HEK293T (cell line): ENCODE data around the gene RBM4.
A peak's percentile ranks its signal among the peaks of the same experiment; 100 is the strongest.
"Not testable (repeated sequence)": the region's sequence is repeated elsewhere in the genome, so short reads cannot be mapped to it uniquely, and the experiment has no call there.

Experiments
- CTCF ChIA-PET: fragments of 350-600 bp; formaldehyde crosslinking; extraction: SDS; loops from one replicate; lab custom pipeline; 2021; ENCODE audit warnings: antibody characterized with exemption, inconsistent platforms; lab: Yijun Ruan, JAX
- POLR2A ChIA-PET: fragments of 350-600 bp; formaldehyde crosslinking; extraction: SDS; loops from one replicate; lab custom pipeline; 2020; ENCODE audit warnings: antibody characterized with exemption, inconsistent platforms; lab: Yijun Ruan, JAX
- DNase-seq: peaks from one replicate; pipeline ENCODE4 v3.0.0; 2012; ENCODE audit warnings: mixed read lengths; ENCODE audit errors: extremely low spot score
- ARNT ChIP-seq: fragments of 450-650 bp; IDR thresholded peaks from 2 replicates; pipeline ENCODE4 v1.6.1; 2017; ENCODE audit warnings: mild to moderate bottlenecking
- BHLHE40 ChIP-seq: fragments of 450-650 bp; IDR thresholded peaks from 2 replicates; pipeline ENCODE4 v1.6.1; 2016; ENCODE audit warnings: mild to moderate bottlenecking, moderate library complexity, borderline replicate concordance
- CTBP1 ChIP-seq: fragments of 450-650 bp; IDR thresholded peaks from 2 replicates; pipeline ENCODE4 v1.6.1; 2016; ENCODE audit warnings: borderline replicate concordance
- ELF4 ChIP-seq: fragments of 450-650 bp; IDR thresholded peaks from 2 replicates; pipeline ENCODE4 v1.6.1; 2017; ENCODE audit warnings: antibody characterized with exemption
- FOXA1 ChIP-seq: fragments of 450-650 bp; IDR thresholded peaks from 2 replicates; pipeline ENCODE4 v1.6.1; 2016; ENCODE audit warnings: mild to moderate bottlenecking
- FOXK2 ChIP-seq: fragments of 450-650 bp; IDR thresholded peaks from 2 replicates; pipeline ENCODE4 v1.6.1; 2016; ENCODE audit warnings: mild to moderate bottlenecking
- FOXM1 ChIP-seq: fragments of 450-650 bp; IDR thresholded peaks from 2 replicates; pipeline ENCODE4 v1.6.1; 2017; ENCODE audit warnings: mild to moderate bottlenecking, borderline replicate concordance
- HDGF ChIP-seq: fragments of 450-650 bp; IDR thresholded peaks from 2 replicates; pipeline ENCODE4 v1.6.1; 2017; ENCODE audit warnings: antibody characterized with exemption, borderline replicate concordance
- L3MBTL2 ChIP-seq: fragments of 450-650 bp; conservative IDR thresholded peaks from 2 replicates; pipeline ENCODE4 v1.6.1; 2016; ENCODE audit warnings: mild to moderate bottlenecking
- LEF1 ChIP-seq: fragments of 450-650 bp; IDR thresholded peaks from 2 replicates; pipeline ENCODE4 v1.6.1; 2017; ENCODE audit warnings: mild to moderate bottlenecking, borderline replicate concordance
- NFRKB ChIP-seq: fragments of 450-650 bp; IDR thresholded peaks from 2 replicates; pipeline ENCODE4 v1.6.1; 2016; ENCODE audit warnings: mild to moderate bottlenecking, moderate library complexity
- SP1 ChIP-seq: fragments of 450-650 bp; IDR thresholded peaks from 2 replicates; pipeline ENCODE4 v1.6.1; 2017
- SUZ12 ChIP-seq: fragments of 450-650 bp; IDR thresholded peaks from 2 replicates; pipeline ENCODE4 v1.6.1; 2016; ENCODE audit warnings: mild to moderate bottlenecking
- TARDBP ChIP-seq: fragments of 450-650 bp; IDR thresholded peaks from 2 replicates; pipeline ENCODE4 v1.6.1; 2016
- ZNF384 ChIP-seq: fragments of 450-650 bp; IDR thresholded peaks from 2 replicates; pipeline ENCODE4 v1.6.1; 2016
- TF ChIP-seq, protein P1 (sequence below): fragments of 450-650 bp; IDR thresholded peaks from 2 replicates; pipeline ENCODE4 v1.6.1; 2016

RBM4 gene

DNA sequence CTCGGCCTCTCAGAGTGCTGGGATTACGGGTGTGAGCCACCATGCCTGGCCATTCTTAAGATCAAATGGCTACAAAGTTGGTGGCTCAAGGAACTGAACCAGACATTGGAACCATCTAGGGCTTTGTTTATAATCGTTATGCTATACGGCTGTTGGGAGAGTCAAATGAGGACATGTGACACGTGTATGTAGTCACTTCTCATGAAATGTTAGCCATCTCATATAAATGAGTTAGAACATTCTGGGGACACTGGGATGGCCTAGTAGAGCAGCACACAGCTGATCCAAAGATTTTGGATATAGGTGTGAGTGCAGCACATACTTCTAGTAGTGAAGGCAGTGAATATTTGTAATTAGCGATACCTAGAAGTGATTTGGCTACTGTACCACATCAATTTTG is 6.6 kb upstream of the RBM4 start:
- no peak for DNase-seq
- TF ChIP-seq L3MBTL2 (no peak), HDGF (no peak), BHLHE40 (no peak), FOXM1 (no peak), CTBP1 (no peak), ZNF384 (no peak), ARNT (no peak), LEF1 (no peak)
- TF ChIP-seq, protein P1, sequence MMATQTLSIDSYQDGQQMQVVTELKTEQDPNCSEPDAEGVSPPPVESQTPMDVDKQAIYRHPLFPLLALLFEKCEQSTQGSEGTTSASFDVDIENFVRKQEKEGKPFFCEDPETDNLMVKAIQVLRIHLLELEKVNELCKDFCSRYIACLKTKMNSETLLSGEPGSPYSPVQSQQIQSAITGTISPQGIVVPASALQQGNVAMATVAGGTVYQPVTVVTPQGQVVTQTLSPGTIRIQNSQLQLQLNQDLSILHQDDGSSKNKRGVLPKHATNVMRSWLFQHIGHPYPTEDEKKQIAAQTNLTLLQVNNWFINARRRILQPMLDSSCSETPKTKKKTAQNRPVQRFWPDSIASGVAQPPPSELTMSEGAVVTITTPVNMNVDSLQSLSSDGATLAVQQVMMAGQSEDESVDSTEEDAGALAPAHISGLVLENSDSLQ, result no peak
- ChIA-PET CTCF (no interaction called here), POLR2A (interaction anchor here (6.1 kb wide), 1 partner anchor 15 kb away, joined by 39 read pairs; the partner anchor contains the start of gene RBM14)

DNA sequence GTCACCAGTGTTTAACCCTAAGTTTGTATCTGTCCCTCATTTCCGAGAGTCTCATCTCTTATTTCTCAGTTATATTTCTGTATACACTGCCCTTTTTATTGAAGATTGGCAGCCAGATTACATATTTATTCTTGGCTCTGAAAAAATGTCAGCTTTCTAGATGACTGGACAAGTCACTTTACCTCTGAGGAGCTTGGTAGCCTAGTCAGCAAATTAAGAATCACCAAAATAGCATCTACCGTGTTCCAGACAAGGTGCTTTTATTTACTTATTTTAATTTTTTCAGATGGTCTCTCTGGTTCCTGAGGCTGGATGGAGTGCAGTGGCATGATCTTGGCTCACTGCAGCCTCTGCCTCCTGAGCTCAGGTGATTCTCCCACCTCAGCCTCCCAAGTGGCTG is 5.6 kb upstream of the RBM4 start:
- no peak for DNase-seq
- POLR2A ChIA-PET, result interaction anchor here (1.1 kb wide), 1 partner anchor 41 kb away, joined by 3 read pairs; the partner anchor contains the start of gene CCDC87
- TF ChIP-seq LEF1, result no peak
- no peak for TF ChIP-seq BHLHE40
- TF ChIP-seq FOXM1, result no peak
- no peak for TF ChIP-seq ELF4
- no peak for TF ChIP-seq CTBP1
- TF ChIP-seq HDGF, result no peak
- TF ChIP-seq L3MBTL2, result no peak
- TF ChIP-seq FOXK2, result no peak
- TF ChIP-seq, protein P1, result no peak
- TF ChIP-seq FOXA1, result no peak
- no peak for TF ChIP-seq SUZ12
- no peak for TF ChIP-seq SP1
- no peak for TF ChIP-seq TARDBP
- no peak for TF ChIP-seq ZNF384
- TF ChIP-seq ARNT, result no peak
- no peak for TF ChIP-seq NFRKB
- CTCF ChIA-PET, result no interaction called here

DNA sequence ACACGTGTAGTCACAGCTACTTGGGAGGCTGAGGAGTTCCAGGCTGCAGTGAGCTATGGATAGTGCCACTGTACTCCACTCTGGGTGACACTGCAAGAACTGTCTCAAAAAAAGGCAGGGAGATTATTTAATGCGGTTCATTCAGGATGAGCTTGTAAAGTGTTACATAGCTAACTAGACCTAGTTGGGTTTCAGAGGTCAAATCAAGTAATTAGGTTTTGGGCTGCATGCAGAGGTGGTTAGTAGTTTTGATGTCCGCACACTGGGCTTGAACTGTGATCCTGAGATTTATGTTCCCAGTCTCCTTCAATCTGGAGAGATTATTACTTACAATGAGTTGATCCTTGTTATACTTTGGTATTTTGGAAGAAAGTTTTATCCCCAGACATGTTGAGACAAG is 2.1 kb upstream of the RBM4 start:
- POLR2A ChIA-PET, result interaction anchor here (1.3 to 7.5 kb wide), 4 partner anchors 15 to 43 kb away, joined by 8 to 84 read pairs (median 20); partner anchors contain the start of genes CCDC87, CCS, RBM14 and RBM4B
- CTCF ChIA-PET, result interaction anchor here (0.5 kb wide), 2 partner anchors 39 to 251 kb away, joined by 3 read pairs; no protein-coding TSS in a partner anchor
- no peak for DNase-seq
- TF ChIP-seq FOXM1 (no peak), NFRKB (no peak), TARDBP (no peak), ARNT (no peak), SP1 (no peak), CTBP1 (no peak), BHLHE40 (no peak), SUZ12 (no peak), LEF1 (no peak)

DNA sequence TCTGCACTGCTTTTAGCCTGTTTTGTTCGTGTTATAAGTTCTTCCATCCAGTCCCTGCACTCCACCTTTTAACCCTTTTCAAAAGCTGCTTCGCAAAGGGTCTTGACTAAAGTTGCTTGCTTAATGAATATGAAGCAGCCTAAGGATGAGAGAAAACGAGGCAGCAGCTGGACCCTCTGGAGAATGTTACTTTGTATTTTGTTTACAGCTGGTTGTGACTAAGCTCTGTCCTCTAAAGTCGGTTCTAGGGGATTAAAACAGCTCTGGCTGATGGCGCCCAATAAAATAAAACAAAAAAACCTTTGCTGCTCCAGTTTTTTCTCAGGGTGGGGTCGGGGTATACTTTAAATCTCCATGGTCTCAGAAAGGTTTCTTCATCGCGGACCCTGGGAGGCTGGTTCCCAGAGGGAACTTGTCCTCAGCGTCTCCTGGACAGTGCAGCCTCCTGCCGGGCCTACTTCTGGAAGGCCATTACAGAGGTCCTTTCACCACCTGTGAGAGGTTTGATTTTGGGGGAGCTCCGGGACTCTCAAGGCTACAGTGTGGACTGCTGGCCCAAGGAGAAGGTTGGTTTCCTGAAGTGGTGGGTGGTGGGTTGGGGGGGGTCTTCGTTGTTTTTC is 836 bp upstream of the RBM4 start:
- ChIA-PET CTCF (interaction anchor here (0.7 to 1.3 kb wide), 3 partner anchors 10 to 45 kb away, joined by 3 to 5 read pairs (median 4); partner anchors contain the start of genes CCDC87 and RBM4B), POLR2A (interaction anchor here (0.8 to 7.5 kb wide), 21 partner anchors 9 to 418 kb away, joined by 3 to 84 read pairs (median 5); partner anchors contain the start of genes CCDC87, CCS, CTSF and RBM14)

DNA sequence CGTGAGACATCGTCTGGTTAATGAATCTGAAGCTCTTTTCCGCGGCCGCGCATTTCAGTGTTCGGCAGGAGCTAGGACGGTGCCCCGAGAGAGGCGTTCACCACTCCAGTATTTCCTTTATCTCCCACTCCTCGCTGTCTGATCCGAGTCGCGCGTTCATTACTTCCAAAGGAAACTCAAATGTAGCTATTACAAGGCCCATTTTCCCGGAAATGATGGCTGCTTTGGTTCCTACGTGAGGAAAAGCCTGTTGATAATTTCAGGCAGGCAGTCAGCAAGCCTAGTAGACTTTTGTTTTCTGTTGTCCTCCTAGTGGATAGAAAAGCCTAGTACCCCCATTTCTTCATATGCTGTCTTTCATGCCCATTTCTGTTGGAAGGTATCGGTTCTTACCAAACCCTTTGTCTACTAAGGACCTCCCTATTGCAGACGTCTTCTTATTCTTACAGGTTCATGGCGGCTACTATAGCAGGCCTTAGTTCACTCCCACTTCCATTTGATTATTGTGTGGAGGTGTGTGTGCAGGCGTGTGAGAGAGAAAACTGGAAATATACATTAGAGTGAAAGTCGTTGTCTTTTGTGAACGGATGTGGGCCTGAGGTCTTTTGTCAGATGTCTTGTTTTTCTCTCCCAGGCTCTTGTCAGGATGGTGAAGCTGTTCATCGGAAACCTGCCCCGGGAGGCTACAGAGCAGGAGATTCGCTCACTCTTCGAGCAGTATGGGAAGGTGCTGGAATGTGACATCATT is 737 bp downstream of the RBM4 start:
- ChIA-PET CTCF (interaction anchor here (1.1 kb wide), 1 partner anchor 22 kb away, joined by 3 read pairs; no protein-coding TSS in a partner anchor), POLR2A (interaction anchor here (0.9 to 7.5 kb wide), 12 partner anchors 9 to 253 kb away, joined by 3 to 84 read pairs (median 12); partner anchors contain the start of genes CCDC87, CCS, CTSF and RBM14)
- TF ChIP-seq ELF4, result no peak
- TF ChIP-seq BHLHE40, result no peak
- no peak for TF ChIP-seq L3MBTL2
- TF ChIP-seq CTBP1, result no peak
- TF ChIP-seq, protein P1, result no peak
- TF ChIP-seq FOXM1, result no peak
- TF ChIP-seq FOXA1, result no peak
- no peak for TF ChIP-seq SP1
- TF ChIP-seq ZNF384, result no peak
- no peak for TF ChIP-seq SUZ12
- DNase-seq, result no peak

More for the DNA sequence above, 836 bp upstream of the RBM4 start:
- TF ChIP-seq ELF4, result no peak
- TF ChIP-seq, protein P1, result no peak
- no peak for TF ChIP-seq ARNT
- TF ChIP-seq SUZ12, result no peak
- peak; percentile 22 for DNase-seq

DNA sequence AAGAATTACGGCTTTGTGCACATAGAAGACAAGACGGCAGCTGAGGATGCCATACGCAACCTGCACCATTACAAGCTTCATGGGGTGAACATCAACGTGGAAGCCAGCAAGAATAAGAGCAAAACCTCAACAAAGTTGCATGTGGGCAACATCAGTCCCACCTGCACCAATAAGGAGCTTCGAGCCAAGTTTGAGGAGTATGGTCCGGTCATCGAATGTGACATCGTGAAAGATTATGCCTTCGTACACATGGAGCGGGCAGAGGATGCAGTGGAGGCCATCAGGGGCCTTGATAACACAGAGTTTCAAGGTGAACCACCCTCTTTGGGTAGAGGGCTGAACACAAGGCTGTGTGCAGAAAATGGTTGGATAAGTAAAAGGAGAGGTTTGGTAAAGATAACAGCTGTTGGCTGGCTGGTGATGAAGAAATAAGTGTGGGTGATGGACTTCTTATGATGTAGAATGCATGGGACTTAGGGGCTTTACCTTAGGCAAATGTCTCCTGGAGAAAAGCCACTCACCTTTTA is 1.4 kb downstream of the RBM4 start:
- ChIA-PET POLR2A (interaction anchor here (2.3 to 7.5 kb wide), 4 partner anchors 8 to 47 kb away, joined by 20 to 84 read pairs (median 23); partner anchors contain the start of genes CCDC87, CCS, RBM14 and RBM4B), CTCF (interaction anchor here (0.6 kb wide), 1 partner anchor 13 kb away, joined by 6 read pairs; no protein-coding TSS in a partner anchor)
- DNase-seq, result not testable (repeated sequence)
